GM10266 (cell line): ENCODE measurements around the gene ZCCHC2.

Experiments
- DNase-seq: peaks from one replicate; pipeline ENCODE4 v3.0.0; 2012; ENCODE audit errors: extremely low spot score
- CTCF ChIP-seq: IDR thresholded peaks from 2 replicates; pipeline ENCODE4 v1.5.1; 2012; ENCODE audit warnings: mild to moderate bottlenecking, low read depth; ENCODE audit not compliant: control insufficient read depth, insufficient read depth; ENCODE audit errors: missing control alignments

Gene ZCCHC2

GRCh38 chr18:62499263-62499650 lies 23.6 kb upstream of the ZCCHC2 start:
- no peak for TF ChIP-seq CTCF
- no peak for DNase-seq

- no peak for TF ChIP-seq CTCF
- DNase-seq: no peak
Measured at GRCh38 chr18:62500174-62500573, 22.7 kb upstream of the ZCCHC2 start.

- no peak for DNase-seq
- TF ChIP-seq CTCF: no peak
Measured at GRCh38 chr18:62500966-62501591, 21.7 kb upstream of the ZCCHC2 start.

GRCh38 chr18:62505669-62506494 lies 16.9 kb upstream of the ZCCHC2 start:
- TF ChIP-seq CTCF: no peak
- DNase-seq: peak; percentile 65

- TF ChIP-seq CTCF: no peak
- no peak for DNase-seq
Measured at GRCh38 chr18:62506495-62507143, 16.2 kb upstream of the ZCCHC2 start.

GRCh38 chr18:62509779-62510178 lies 13.0 kb upstream of the ZCCHC2 start:
- no peak for TF ChIP-seq CTCF
- DNase-seq: no peak

- no peak for DNase-seq
- no peak for TF ChIP-seq CTCF
Measured at GRCh38 chr18:62510789-62511188, 12.0 kb upstream of the ZCCHC2 start.
